BLaER1 (cell line): ENCODE data around the gene ABCC10.
"Not testable (repeated sequence)": the region's sequence is repeated elsewhere in the genome, so short reads cannot be mapped to it uniquely, and the experiment has no call there.

Source experiments
- H3K27ac ChIP-seq: shearing (Covaris generic); formaldehyde crosslinking; 2 replicates; pipeline ENCODE4 v1.8.1; 2022
- H3K27me3 ChIP-seq: shearing (Covaris generic); formaldehyde crosslinking; 2 replicates; pipeline ENCODE4 v1.8.1; 2022
- H3K36me3 ChIP-seq: shearing (Covaris generic); formaldehyde crosslinking; 2 replicates; pipeline ENCODE4 v1.8.1; 2022
- H3K4me1 ChIP-seq: shearing (Covaris generic); formaldehyde crosslinking; 2 replicates; pipeline ENCODE4 v1.8.1; 2022
- H3K4me2 ChIP-seq: shearing (Covaris generic); formaldehyde crosslinking; 2 replicates; pipeline ENCODE4 v1.8.1; 2022
- H3K4me3 ChIP-seq: shearing (Covaris generic); formaldehyde crosslinking; 2 replicates; pipeline ENCODE4 v1.8.1; 2022
- H3K9ac ChIP-seq: shearing (Covaris generic); formaldehyde crosslinking; 2 replicates; pipeline ENCODE4 v1.8.1; 2022
- H3K9me3 ChIP-seq: shearing (Covaris generic); formaldehyde crosslinking; 2 replicates; pipeline ENCODE4 v1.8.1; 2022
- H4K20me1 ChIP-seq: shearing (Covaris generic); formaldehyde crosslinking; 2 replicates; pipeline ENCODE4 v1.8.1; 2022
- Cebpa-rat ChIP-seq: shearing (Covaris generic); IDR thresholded peaks from 2 replicates; pipeline ENCODE4 v1.8.1; 2022

Gene ABCC10

GRCh38 chr6:43412541-43412940 lies 14.8 kb upstream of the ABCC10 start:
- H3K4me2 ChIP-seq: no peak overlapping the region
- peaks cover 17% of the 10 kb centered on the region for H3K9me3 ChIP-seq
- no peak overlapping the region for H3K9ac ChIP-seq
- no peak overlapping the region for H3K27ac ChIP-seq
- H3K4me3 ChIP-seq: no peak overlapping the region
- no peaks in the 10 kb centered on the region for H3K27me3 ChIP-seq
- no peaks in the 10 kb centered on the region for H4K20me1 ChIP-seq
- H3K4me1 ChIP-seq: no peaks in the 10 kb centered on the region
- TF ChIP-seq Cebpa-rat: no peak
- no peaks in the 10 kb centered on the region for H3K36me3 ChIP-seq

GRCh38 chr6:43413002-43413401 lies 14.3 kb upstream of the ABCC10 start:
- Histone ChIP-seq H3K36me3 (no peaks in the 10 kb centered on the region), H3K9ac (no peak overlapping the region), H4K20me1 (no peaks in the 10 kb centered on the region), H3K4me1 (no peaks in the 10 kb centered on the region), H3K27me3 (no peaks in the 10 kb centered on the region), H3K27ac (no peak overlapping the region), H3K4me3 (no peak overlapping the region), H3K9me3 (peaks cover 17% of the 10 kb centered on the region), H3K4me2 (no peak overlapping the region)
- TF ChIP-seq Cebpa-rat: no peak

GRCh38 chr6:43415275-43415674 lies 12.1 kb upstream of the ABCC10 start:
- not testable (repeated sequence) for H3K9ac ChIP-seq, H4K20me1 ChIP-seq, H3K4me2 ChIP-seq, H3K27ac ChIP-seq, H3K4me3 ChIP-seq, H3K27me3 ChIP-seq, H3K4me1 ChIP-seq, H3K36me3 ChIP-seq
- H3K9me3 ChIP-seq: peaks cover 17% of the 10 kb centered on the region

- no peaks in the 10 kb centered on the region for H4K20me1 ChIP-seq
- H3K9ac ChIP-seq: no peak overlapping the region
- H3K9me3 ChIP-seq: peaks cover 17% of the 10 kb centered on the region
- H3K27ac ChIP-seq: no peak overlapping the region
- no peak overlapping the region for H3K4me2 ChIP-seq
- H3K27me3 ChIP-seq: no peaks in the 10 kb centered on the region
- H3K4me1 ChIP-seq: no peaks in the 10 kb centered on the region
- no peak for TF ChIP-seq Cebpa-rat
- H3K4me3 ChIP-seq: no peak overlapping the region
- no peaks in the 10 kb centered on the region for H3K36me3 ChIP-seq
Observed at GRCh38 chr6:43416935-43417334, 10.4 kb upstream of the ABCC10 start.

- TF ChIP-seq Cebpa-rat: no peak
- Histone ChIP-seq H3K27ac (no peak overlapping the region), H4K20me1 (no peaks in the 10 kb centered on the region), H3K9me3 (0 out of 2 replicates have a peak, but pooled peaks cover 8% of the 10 kb centered on the region), H3K4me2 (no peak overlapping the region), H3K4me3 (no peak overlapping the region), H3K9ac (no peak overlapping the region), H3K4me1 (no peaks in the 10 kb centered on the region), H3K27me3 (no peaks in the 10 kb centered on the region), H3K36me3 (no peaks in the 10 kb centered on the region)
Observed at GRCh38 chr6:43420012-43420709, 7.2 kb upstream of the ABCC10 start.

- no peaks in the 10 kb centered on the region for H3K36me3 ChIP-seq
Observed at GRCh38 chr6:43421831-43422230, 5.5 kb upstream of the ABCC10 start.

GRCh38 chr6:43425083-43425482 lies 2.3 kb upstream of the ABCC10 start:
- H3K27ac ChIP-seq, H3K4me3 ChIP-seq, H3K27me3 ChIP-seq, H4K20me1 ChIP-seq, H3K4me2 ChIP-seq, H3K9ac ChIP-seq, H3K36me3 ChIP-seq, H3K9me3 ChIP-seq: not testable (repeated sequence)
- H3K4me1 ChIP-seq: peaks cover 26% of the 10 kb centered on the region

More at GRCh38 chr6:43421831-43422230, 5.5 kb upstream of the ABCC10 start:
- no peaks in the 10 kb centered on the region for H4K20me1 ChIP-seq
- no peak overlapping the region for H3K9ac ChIP-seq
- TF ChIP-seq Cebpa-rat: no peak
- peaks cover 9% of the 10 kb centered on the region; the same call in 1 of the 2 replicates for H3K9me3 ChIP-seq
- no peaks in the 10 kb centered on the region for H3K27me3 ChIP-seq
- H3K4me2 ChIP-seq: no peak overlapping the region
- no peak overlapping the region for H3K4me3 ChIP-seq
- H3K27ac ChIP-seq: no peak overlapping the region
- H3K4me1 ChIP-seq: peaks cover 2% of the 10 kb centered on the region

GRCh38 chr6:43426928-43427405 lies 374 bp upstream of the ABCC10 start:
- H3K4me3 ChIP-seq: peak overlapping the region; percentile 75
- no peak for TF ChIP-seq Cebpa-rat
- H3K9ac ChIP-seq: peak overlapping the region; percentile 83
- peak overlapping the region; percentile 71 for H3K27ac ChIP-seq
- H3K27me3 ChIP-seq: no peaks in the 10 kb centered on the region
- peaks cover 2% of the 10 kb centered on the region; the same call in 1 of the 2 replicates for H4K20me1 ChIP-seq
- H3K9me3 ChIP-seq: peaks cover 9% of the 10 kb centered on the region; the same call in 1 of the 2 replicates
- H3K36me3 ChIP-seq: peaks cover 2% of the 10 kb centered on the region
- peaks cover 26% of the 10 kb centered on the region for H3K4me1 ChIP-seq
- H3K4me2 ChIP-seq: peak overlapping the region; percentile 86

GRCh38 chr6:43428112-43428570 lies 800 bp downstream of the ABCC10 start:
- Histone ChIP-seq H3K4me3 (peak overlapping the region; percentile 75), H3K4me1 (peaks cover 26% of the 10 kb centered on the region), H3K9ac (peak overlapping the region; percentile 83), H3K4me2 (peak overlapping the region; percentile 86), H3K27me3 (no peaks in the 10 kb centered on the region), H3K27ac (peak overlapping the region; percentile 71), H4K20me1 (peaks cover 13% of the 10 kb centered on the region), H3K9me3 (peaks cover 9% of the 10 kb centered on the region; the same call in 1 of the 2 replicates), H3K36me3 (peaks cover 14% of the 10 kb centered on the region)
- no peak for TF ChIP-seq Cebpa-rat

- H3K27me3 ChIP-seq: no peaks in the 10 kb centered on the region
- TF ChIP-seq Cebpa-rat: no peak
Observed at GRCh38 chr6:43428874-43429273, 1.5 kb downstream of the ABCC10 start.

More at GRCh38 chr6:43428874-43429273, 1.5 kb downstream of the ABCC10 start:
- Histone ChIP-seq H4K20me1 (peaks cover 15% of the 10 kb centered on the region), H3K4me3 (peak overlapping the region; percentile 75), H3K9me3 (peaks cover 8% of the 10 kb centered on the region; the same call in 1 of the 2 replicates), H3K4me1 (peaks cover 26% of the 10 kb centered on the region), H3K4me2 (peak overlapping the region; percentile 86), H3K9ac (peak overlapping the region; percentile 83; the same call in 1 of the 2 replicates), H3K36me3 (peaks cover 21% of the 10 kb centered on the region), H3K27ac (no peak overlapping the region)
